GM13976 (cell line): ENCODE results near the gene F12.

Experiments used
- DNase-seq: peaks from one replicate; pipeline ENCODE4 v3.0.0; 2012; ENCODE audit warnings: low spot score
- in situ Hi-C: fragments of 300-500 bp; cut with MboI; formaldehyde crosslinking; loops from one replicate; pipeline ENCODE4 v1.12.0; 2022; ENCODE audit warnings: low sequenced_read_pairs, mixed read lengths, inconsistent platforms; ENCODE audit not compliant: unreplicated experiment
- TF ChIP-seq, protein P1 (sequence below): IDR thresholded peaks from 2 replicates; pipeline ENCODE4 v1.5.1; 2012; ENCODE audit warnings: borderline replicate concordance, mild to moderate bottlenecking; ENCODE audit not compliant: insufficient read depth; ENCODE audit errors: extremely low read depth, missing control alignments, control extremely low read depth

F12 gene

GRCh38 chr5:177432143-177432838 is 22.9 kb upstream of the F12 start:
- DNase-seq: peak; percentile 52
- TF ChIP-seq, protein P1, sequence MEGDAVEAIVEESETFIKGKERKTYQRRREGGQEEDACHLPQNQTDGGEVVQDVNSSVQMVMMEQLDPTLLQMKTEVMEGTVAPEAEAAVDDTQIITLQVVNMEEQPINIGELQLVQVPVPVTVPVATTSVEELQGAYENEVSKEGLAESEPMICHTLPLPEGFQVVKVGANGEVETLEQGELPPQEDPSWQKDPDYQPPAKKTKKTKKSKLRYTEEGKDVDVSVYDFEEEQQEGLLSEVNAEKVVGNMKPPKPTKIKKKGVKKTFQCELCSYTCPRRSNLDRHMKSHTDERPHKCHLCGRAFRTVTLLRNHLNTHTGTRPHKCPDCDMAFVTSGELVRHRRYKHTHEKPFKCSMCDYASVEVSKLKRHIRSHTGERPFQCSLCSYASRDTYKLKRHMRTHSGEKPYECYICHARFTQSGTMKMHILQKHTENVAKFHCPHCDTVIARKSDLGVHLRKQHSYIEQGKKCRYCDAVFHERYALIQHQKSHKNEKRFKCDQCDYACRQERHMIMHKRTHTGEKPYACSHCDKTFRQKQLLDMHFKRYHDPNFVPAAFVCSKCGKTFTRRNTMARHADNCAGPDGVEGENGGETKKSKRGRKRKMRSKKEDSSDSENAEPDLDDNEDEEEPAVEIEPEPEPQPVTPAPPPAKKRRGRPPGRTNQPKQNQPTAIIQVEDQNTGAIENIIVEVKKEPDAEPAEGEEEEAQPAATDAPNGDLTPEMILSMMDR: no peak
- in situ Hi-C loops: no loop called here

GRCh38 chr5:177431317-177432142 is 22.2 kb upstream of the F12 start:
- DNase-seq: peak; percentile 75
- in situ Hi-C loops: no loop called here

DNA sequence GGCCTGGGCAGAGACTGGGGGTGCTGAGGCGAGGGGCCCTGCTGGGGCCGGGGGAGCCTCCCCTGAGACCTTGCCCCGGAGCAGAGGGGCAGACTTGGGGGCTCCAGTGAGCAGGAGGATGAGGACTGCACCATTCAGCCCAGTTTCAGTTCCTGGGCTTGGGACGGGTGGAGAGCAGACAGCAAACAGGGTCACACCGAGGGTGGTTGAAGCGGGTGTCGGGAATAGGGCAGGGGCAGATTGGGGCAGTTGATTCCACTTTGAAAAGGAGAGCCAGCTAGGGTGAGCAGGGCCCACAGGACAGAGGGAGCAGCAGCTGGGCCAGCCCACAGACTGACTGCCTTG is 21.6 kb upstream of the F12 start:
- no peak for DNase-seq
- in situ Hi-C loops: no loop called here
- TF ChIP-seq, protein P1: no peak

More at GRCh38 chr5:177431317-177432142, 22.2 kb upstream of the F12 start:
- TF ChIP-seq, protein P1: no peak

DNA sequence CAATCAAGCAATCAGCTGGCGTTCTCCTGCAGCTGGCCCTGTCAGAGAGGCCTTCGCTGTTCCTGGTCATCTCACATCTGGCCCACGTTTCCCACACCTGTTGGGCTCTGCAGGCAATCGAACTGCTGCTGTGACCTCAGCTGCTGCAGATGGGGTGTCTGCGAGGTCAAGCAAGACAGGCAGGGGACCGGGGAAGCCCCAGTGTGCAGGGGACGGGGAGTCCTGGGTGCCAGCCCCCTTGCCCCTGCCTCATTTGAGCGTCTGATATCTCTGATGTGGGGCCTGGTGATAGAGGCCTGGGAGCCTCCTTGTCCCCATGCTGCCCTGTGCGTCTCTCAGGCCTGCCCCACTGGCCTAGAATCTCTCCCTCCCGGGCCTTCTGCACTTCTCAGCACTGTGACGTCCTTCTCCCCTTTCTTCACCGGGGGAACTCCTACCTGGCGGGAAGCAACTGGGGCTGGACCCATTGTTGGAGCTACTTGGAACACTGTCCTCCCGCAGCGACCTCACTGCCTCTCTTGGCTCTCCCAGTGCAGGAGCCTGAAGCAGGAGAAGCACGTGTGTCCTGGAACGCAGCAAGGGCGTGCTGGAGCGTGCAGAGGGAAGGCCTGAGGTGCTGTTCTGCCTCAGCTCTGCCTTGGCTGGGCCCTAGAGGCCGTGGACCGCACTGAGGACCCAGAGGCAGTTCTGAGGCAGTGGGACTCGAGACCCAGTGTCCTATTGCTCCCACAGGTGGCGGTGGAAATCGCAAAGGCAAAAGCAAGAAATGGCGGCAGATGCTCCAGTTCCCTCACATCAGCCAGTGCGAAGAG is 21.0 kb upstream of the F12 start:
- in situ Hi-C loops: no loop called here
- peak; percentile 59 for DNase-seq

DNA sequence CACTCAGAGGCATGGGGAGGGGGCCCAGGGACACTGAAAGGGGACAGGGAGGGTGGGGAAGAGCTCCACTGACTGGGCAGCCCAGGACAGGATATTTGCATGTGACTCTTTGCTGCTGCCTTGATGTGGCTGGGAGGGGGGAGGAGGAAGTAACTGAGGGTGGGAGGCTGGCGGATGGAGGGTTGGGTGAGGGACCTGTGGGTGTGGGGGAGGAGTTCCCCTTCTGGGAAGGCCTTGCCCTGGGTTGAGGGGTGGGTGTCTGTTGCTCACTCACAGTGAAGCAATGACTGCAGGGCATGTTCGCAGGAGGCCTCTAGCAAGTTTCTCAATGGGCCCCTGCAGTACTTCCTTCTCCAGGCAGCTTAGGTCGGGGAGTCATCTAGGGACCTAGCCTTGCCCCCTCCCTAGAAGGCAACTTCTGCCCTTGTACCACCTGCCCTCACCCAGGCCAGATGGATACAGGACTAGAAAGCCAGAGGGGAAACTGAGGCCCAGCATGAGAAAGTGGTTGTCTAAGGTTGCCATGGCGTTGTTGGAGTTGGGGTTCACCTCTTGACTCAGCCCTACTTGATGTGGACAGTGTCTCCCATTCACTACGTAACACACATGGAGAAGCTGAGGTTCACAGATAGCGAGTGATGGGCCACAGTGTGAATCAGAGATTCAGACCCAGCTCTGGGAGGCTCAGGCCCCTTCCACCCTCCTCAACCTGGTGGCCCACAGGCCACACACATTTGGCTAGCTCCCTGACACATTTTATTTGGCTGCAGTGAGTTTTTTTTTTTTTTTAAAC is 20.1 kb upstream of the F12 start:
- DNase-seq: peak; percentile 81
- TF ChIP-seq, protein P1: no peak
- in situ Hi-C loops: no loop called here

More for the DNA sequence above, 21.0 kb upstream of the F12 start:
- TF ChIP-seq, protein P1: no peak

- in situ Hi-C loops: no loop called here
- no peak for DNase-seq
- TF ChIP-seq, protein P1: no peak
Observed at GRCh38 chr5:177428574-177429217, 19.3 kb upstream of the F12 start.
